Measurements from ENCODE around the gene CST9L. TPM values are rescaled to one million over a fixed set of nuclear protein-coding genes. Genes with fewer than 3 reads are reported as not detected.
"Not testable (repeated sequence)": the region's sequence is repeated elsewhere in the genome, so short reads cannot be mapped to it uniquely, and the experiment has no call there.

Gene CST9L
- total and polyA plus RNA-seq, 2 donors (not counting 1 experiment from before 2014, with no cell fraction given), result not detected

DNA sequence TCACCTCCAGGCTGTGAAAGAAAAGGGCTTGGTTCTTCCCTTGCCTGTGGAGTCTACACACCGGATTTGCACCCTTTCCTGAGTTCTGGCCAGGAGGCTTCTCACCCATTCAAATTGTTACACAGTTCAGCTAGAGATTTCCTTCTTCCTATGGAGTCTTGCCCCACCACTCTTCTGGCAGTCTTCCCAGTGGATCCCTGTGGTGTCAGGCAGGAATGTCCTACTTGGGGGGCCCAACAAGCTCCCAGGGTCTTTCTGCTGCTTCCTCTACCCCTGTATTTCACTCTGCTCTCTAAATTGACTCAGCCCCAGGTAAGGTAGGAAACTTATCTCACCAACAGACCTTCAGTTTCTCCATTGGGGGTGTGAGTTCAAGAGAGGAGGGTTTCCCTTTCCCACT, 14.0 kb upstream of the CST9L start:
- Histone ChIP-seq H3K9me3 (ENCODE audit: control insufficient read depth, insufficient read depth, low read depth, low read length) (no peaks in the 10 kb centered on the region), H3K4me1 (ENCODE audit: control insufficient read depth, extremely low read depth, insufficient read depth, low read length) (no peaks in the 10 kb centered on the region), H3K27ac (ENCODE audit: insufficient read depth, low read length) (no peak overlapping the region), H3K36me3 (ENCODE audit: control insufficient read depth, insufficient read depth, low read length) (no peaks in the 10 kb centered on the region), H3K4me2 (ENCODE audit: extremely low read depth, insufficient read depth, low read length) (no peak overlapping the region), H2AFZ (ENCODE audit: low read length) (no peak overlapping the region), H3K79me2 (ENCODE audit: control insufficient read depth, insufficient read depth, low read length) (no peaks in the 10 kb centered on the region), H3K4me3 (replicated peaks in 1 of 4; ENCODE audit: control extremely low read depth in 1 of 4, insufficient read depth in 1 of 4, low read depth in 3 of 4, low read length in 4 of 4) (no peak overlapping the region), H4K20me1 (ENCODE audit: control insufficient read depth, extremely low read depth, insufficient read depth, low read length) (no peaks in the 10 kb centered on the region), H3K9ac (ENCODE audit: insufficient read depth, low read length) (no peak overlapping the region), H3K27me3 (ENCODE audit: control insufficient read depth, insufficient read depth, low read length) (no peaks in the 10 kb centered on the region)
- no peak for TF ChIP-seq EZH2 (IDR thresholded peaks at IDR 0.05; ENCODE audit: low read length, missing control alignments)
- TF ChIP-seq, protein P1, sequence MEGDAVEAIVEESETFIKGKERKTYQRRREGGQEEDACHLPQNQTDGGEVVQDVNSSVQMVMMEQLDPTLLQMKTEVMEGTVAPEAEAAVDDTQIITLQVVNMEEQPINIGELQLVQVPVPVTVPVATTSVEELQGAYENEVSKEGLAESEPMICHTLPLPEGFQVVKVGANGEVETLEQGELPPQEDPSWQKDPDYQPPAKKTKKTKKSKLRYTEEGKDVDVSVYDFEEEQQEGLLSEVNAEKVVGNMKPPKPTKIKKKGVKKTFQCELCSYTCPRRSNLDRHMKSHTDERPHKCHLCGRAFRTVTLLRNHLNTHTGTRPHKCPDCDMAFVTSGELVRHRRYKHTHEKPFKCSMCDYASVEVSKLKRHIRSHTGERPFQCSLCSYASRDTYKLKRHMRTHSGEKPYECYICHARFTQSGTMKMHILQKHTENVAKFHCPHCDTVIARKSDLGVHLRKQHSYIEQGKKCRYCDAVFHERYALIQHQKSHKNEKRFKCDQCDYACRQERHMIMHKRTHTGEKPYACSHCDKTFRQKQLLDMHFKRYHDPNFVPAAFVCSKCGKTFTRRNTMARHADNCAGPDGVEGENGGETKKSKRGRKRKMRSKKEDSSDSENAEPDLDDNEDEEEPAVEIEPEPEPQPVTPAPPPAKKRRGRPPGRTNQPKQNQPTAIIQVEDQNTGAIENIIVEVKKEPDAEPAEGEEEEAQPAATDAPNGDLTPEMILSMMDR (conservative IDR thresholded peaks at IDR 0.05 in 1 of 2, IDR thresholded peaks at IDR 0.05 in 1 of 2; ENCODE audit: low read depth in 1 of 2, low read length in 2 of 2), result no peak
- DNase-seq (ENCODE audit: low read depth in 2 of 2), result no peak

DNA sequence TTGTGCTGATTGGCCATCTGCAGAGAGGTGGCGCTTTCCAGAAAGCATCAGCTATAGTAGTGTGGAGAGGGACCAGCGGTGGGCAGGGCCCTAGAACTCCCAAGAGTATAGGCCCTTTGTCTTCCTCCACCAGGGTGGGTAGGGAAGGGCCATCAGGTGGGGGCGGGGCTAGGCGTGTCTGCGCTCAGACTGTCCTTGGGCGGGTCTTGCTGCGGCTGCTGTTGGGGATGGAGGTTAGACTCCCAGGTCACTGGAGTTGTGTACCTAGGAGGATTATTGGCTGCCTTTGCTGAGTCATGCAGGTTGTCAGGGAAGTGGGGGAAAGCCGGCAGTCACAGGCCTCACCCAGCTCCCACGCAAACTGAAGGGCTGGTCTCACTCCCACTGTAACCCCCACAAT, 13.5 kb upstream of the CST9L start:
- not testable (repeated sequence) for H3K9me3 ChIP-seq (ENCODE audit: control insufficient read depth, insufficient read depth, low read depth, low read length); H3K9ac ChIP-seq (ENCODE audit: insufficient read depth, low read length); H4K20me1 ChIP-seq (ENCODE audit: control insufficient read depth, extremely low read depth, insufficient read depth, low read length); H3K27ac ChIP-seq (ENCODE audit: insufficient read depth, low read length); DNase-seq (ENCODE audit: low read depth in 2 of 2); H3K79me2 ChIP-seq (ENCODE audit: control insufficient read depth, insufficient read depth, low read length); H3K36me3 ChIP-seq (ENCODE audit: control insufficient read depth, insufficient read depth, low read length); H3K4me1 ChIP-seq (ENCODE audit: control insufficient read depth, extremely low read depth, insufficient read depth, low read length); H3K4me2 ChIP-seq (ENCODE audit: extremely low read depth, insufficient read depth, low read length); H3K27me3 ChIP-seq (ENCODE audit: control insufficient read depth, insufficient read depth, low read length); H2AFZ ChIP-seq (ENCODE audit: low read length); H3K4me3 ChIP-seq (replicated peaks in 1 of 4; ENCODE audit: control extremely low read depth in 1 of 4, insufficient read depth in 1 of 4, low read depth in 3 of 4, low read length in 4 of 4)

DNA sequence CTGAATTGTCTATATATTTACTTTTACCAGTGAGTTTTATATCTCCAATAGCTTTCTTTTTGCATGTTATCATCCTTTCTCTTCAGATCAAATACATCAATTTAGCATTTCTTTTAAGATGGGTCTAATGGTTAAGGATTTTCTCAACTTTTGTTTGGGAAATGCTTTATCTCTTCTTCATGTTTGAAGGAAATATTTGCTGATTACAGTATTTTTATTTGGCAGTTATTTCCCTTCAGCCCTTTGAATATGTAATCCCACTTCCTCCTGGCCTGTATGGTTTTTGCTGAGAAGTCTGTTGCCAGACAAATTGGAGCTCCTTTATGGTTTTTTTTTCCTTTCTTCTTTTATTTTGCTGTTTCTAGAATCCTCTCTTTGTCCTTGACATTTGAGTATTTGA, 6.7 kb upstream of the CST9L start:
- no peaks in the 10 kb centered on the region for H3K79me2 ChIP-seq (ENCODE audit: control insufficient read depth, insufficient read depth, low read length)
- no peaks in the 10 kb centered on the region for H3K9me3 ChIP-seq (ENCODE audit: control insufficient read depth, insufficient read depth, low read depth, low read length)
- H4K20me1 ChIP-seq (ENCODE audit: control insufficient read depth, extremely low read depth, insufficient read depth, low read length), result no peaks in the 10 kb centered on the region
- TF ChIP-seq EZH2 (IDR thresholded peaks at IDR 0.05; ENCODE audit: low read length, missing control alignments), result no peak
- TF ChIP-seq, protein P1 (conservative IDR thresholded peaks at IDR 0.05 in 1 of 2, IDR thresholded peaks at IDR 0.05 in 1 of 2; ENCODE audit: low read depth in 1 of 2, low read length in 2 of 2), result no peak
- no peak overlapping the region for H2AFZ ChIP-seq (ENCODE audit: low read length)
- no peaks in the 10 kb centered on the region for H3K4me1 ChIP-seq (ENCODE audit: control insufficient read depth, extremely low read depth, insufficient read depth, low read length)
- no peak overlapping the region for H3K27ac ChIP-seq (ENCODE audit: insufficient read depth, low read length)
- no peaks in the 10 kb centered on the region for H3K36me3 ChIP-seq (ENCODE audit: control insufficient read depth, insufficient read depth, low read length)
- no peaks in the 10 kb centered on the region for H3K27me3 ChIP-seq (ENCODE audit: control insufficient read depth, insufficient read depth, low read length)
- H3K9ac ChIP-seq (ENCODE audit: insufficient read depth, low read length), result no peak overlapping the region
- no peak overlapping the region for H3K4me3 ChIP-seq (replicated peaks in 1 of 4; ENCODE audit: control extremely low read depth in 1 of 4, insufficient read depth in 1 of 4, low read depth in 3 of 4, low read length in 4 of 4)
- H3K4me2 ChIP-seq (ENCODE audit: extremely low read depth, insufficient read depth, low read length), result no peak overlapping the region
- no peak for DNase-seq (ENCODE audit: low read depth in 2 of 2)
